ENCODE data around the gene ZNF549. TPM values are rescaled to one million over a fixed set of nuclear protein-coding genes. Genes with fewer than 3 reads are reported as not detected.
A peak's percentile ranks its signal among the peaks of the same experiment; 100 is the strongest.

Gene ZNF549
- total and polyA plus RNA-seq, 2 of the 13 experiments (the other 11 are each of a cell fraction or from before 2014, with no cell fraction given): 2.8 to 6.4 TPM

GRCh38 chr19:57527136-57527881 is at the start of gene ZNF549 (continued):
- peak; percentile 87 for TF ChIP-seq NFYB (CRISPR knock-in tag; IDR thresholded peaks at IDR 0.05)
- TF ChIP-seq GTF3A (CRISPR knock-in tag; conservative IDR thresholded peaks at IDR 0.05): no peak
- no peak for TF ChIP-seq SMYD3 (CRISPR knock-in tag; IDR thresholded peaks at IDR 0.05)
- TF ChIP-seq SMARCC2 (IDR thresholded peaks at IDR 0.05): no peak
- 0 out of 2 replicates have a peak, but pooled peaks have one; percentile 45 for TF ChIP-seq ZNF274 (CRISPR knock-in tag; IDR thresholded peaks at IDR 0.05)
- TF ChIP-seq ZNF253 (CRISPR knock-in tag; IDR thresholded peaks at IDR 0.05; ENCODE audit: borderline replicate concordance): 0 out of 2 replicates have a peak, but pooled peaks have one; percentile 72
- no peak for TF ChIP-seq NFKBIZ (CRISPR knock-in tag; IDR thresholded peaks at IDR 0.05)
- peak; percentile 61 for TF ChIP-seq YY1 (IDR thresholded peaks at IDR 0.05; ENCODE audit: insufficient read depth, insufficient replicate concordance, low read depth, low read length)
- TF ChIP-seq ZNF740 (CRISPR knock-in tag; IDR thresholded peaks at IDR 0.05): peak; percentile 39; the same call in 1 of the 2 replicates
- TF ChIP-seq ELF3 (CRISPR knock-in tag; IDR thresholded peaks at IDR 0.05): peak; percentile 84
- 0 out of 2 replicates have a peak, but pooled peaks have one; percentile 17 for TF ChIP-seq ZKSCAN1 (IDR thresholded peaks at IDR 0.05; ENCODE audit: low read length)
- no peak for TF ChIP-seq NFIC (IDR thresholded peaks at IDR 0.05; ENCODE audit: low read length)
- no peak for TF ChIP-seq ZNF703 (CRISPR knock-in tag; IDR thresholded peaks at IDR 0.05; ENCODE audit: borderline replicate concordance)
- TF ChIP-seq TGIF2 (CRISPR knock-in tag; IDR thresholded peaks at IDR 0.05): peak; percentile 80; the same call in 1 of the 2 replicates
- no peak for TF ChIP-seq SOX6 (IDR thresholded peaks at IDR 0.05)
- peak; percentile 44 for TF ChIP-seq SOX6 (CRISPR knock-in tag; IDR thresholded peaks at IDR 0.05)
- TF ChIP-seq SIN3A (IDR thresholded peaks at IDR 0.05; ENCODE audit: borderline replicate concordance, low read depth, low read length): 0 out of 2 replicates have a peak, but pooled peaks have one; percentile 48
- TF ChIP-seq RFXAP (CRISPR knock-in tag; IDR thresholded peaks at IDR 0.05; ENCODE audit: borderline replicate concordance): peak; percentile 64; the same call in 1 of the 2 replicates
- no peak for TF ChIP-seq PHF5A (CRISPR knock-in tag; IDR thresholded peaks at IDR 0.05; ENCODE audit: low read depth, unreplicated experiment)
- TF ChIP-seq, protein P1, sequence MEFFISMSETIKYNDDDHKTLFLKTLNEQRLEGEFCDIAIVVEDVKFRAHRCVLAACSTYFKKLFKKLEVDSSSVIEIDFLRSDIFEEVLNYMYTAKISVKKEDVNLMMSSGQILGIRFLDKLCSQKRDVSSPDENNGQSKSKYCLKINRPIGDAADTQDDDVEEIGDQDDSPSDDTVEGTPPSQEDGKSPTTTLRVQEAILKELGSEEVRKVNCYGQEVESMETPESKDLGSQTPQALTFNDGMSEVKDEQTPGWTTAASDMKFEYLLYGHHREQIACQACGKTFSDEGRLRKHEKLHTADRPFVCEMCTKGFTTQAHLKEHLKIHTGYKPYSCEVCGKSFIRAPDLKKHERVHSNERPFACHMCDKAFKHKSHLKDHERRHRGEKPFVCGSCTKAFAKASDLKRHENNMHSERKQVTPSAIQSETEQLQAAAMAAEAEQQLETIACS (CRISPR knock-in tag; IDR thresholded peaks at IDR 0.05): no peak
- peak; percentile 55; the same call in 1 of the 2 replicates for TF ChIP-seq KDM4B (CRISPR knock-in tag; IDR thresholded peaks at IDR 0.05)
- TF ChIP-seq ZNF563 (CRISPR knock-in tag; IDR thresholded peaks at IDR 0.05): peak; percentile 72; the same call in 1 of the 2 replicates
- TF ChIP-seq KLF11 (CRISPR knock-in tag; IDR thresholded peaks at IDR 0.05): 0 out of 2 replicates have a peak, but pooled peaks have one; percentile 25
- peak; percentile 68; the same call in 1 of the 2 replicates for TF ChIP-seq KAT7 (CRISPR knock-in tag; IDR thresholded peaks at IDR 0.05; ENCODE audit: borderline replicate concordance)
- TF ChIP-seq ZNF331 (CRISPR knock-in tag; IDR thresholded peaks at IDR 0.05): no peak
- TF ChIP-seq PATZ1 (CRISPR knock-in tag; IDR thresholded peaks at IDR 0.05): no peak; the same call in 1 of the 2 replicates
- peak; percentile 83 for TF ChIP-seq ZNF709 (CRISPR knock-in tag; IDR thresholded peaks at IDR 0.05)
- no peak for TF ChIP-seq ZNF878 (CRISPR knock-in tag; IDR thresholded peaks at IDR 0.05)
- TF ChIP-seq ZNF564 (CRISPR knock-in tag; IDR thresholded peaks at IDR 0.05): peak; percentile 61; the same call in 1 of the 2 replicates
- peak; percentile 44; the same call in 1 of the 2 replicates for TF ChIP-seq FOXO1 (CRISPR knock-in tag; IDR thresholded peaks at IDR 0.05)

All from HepG2 (cell line).